Esophagus muscularis mucosa (tissue), 4 donors: Measurements from ENCODE around the gene PRKN.

ENCODE experiments used
- CTCF ChIP-seq, 3 experiments: fragments of 200-600 bp in 2 of 3; fragments of 450-650 bp in 1 of 3; sonication (generic) in 2 of 3; IDR thresholded peaks; one replicate each; pipeline ENCODE4 v1.5.1; 2017 to 2019; ENCODE audit warnings: antibody characterized with exemption in 3 of 3, mild to moderate bottlenecking in 2 of 3, moderate library complexity in 1 of 3
- EP300 ChIP-seq: sonication (generic); formaldehyde crosslinking; IDR thresholded peaks from one replicate; pipeline ENCODE4 v1.6.1; 2017; ENCODE audit warnings: antibody characterized with exemption
- POLR2A ChIP-seq: fragments of 450-650 bp; IDR thresholded peaks from one replicate; pipeline ENCODE4 v1.6.1; 2017; ENCODE audit warnings: antibody characterized with exemption, moderate library complexity, mild to moderate bottlenecking, low read depth
- POLR2AphosphoS5 ChIP-seq, 2 donors: sonication (generic); formaldehyde crosslinking; IDR thresholded peaks; one replicate each; pipeline ENCODE4 v1.6.1; 2017; ENCODE audit warnings: antibody characterized with exemption in 2 of 2

- TF ChIP-seq CTCF (IDR thresholded peaks at IDR 0.05) = no peak
- no peak for TF ChIP-seq POLR2A
- TF ChIP-seq POLR2AphosphoS5 (IDR thresholded peaks at IDR 0.05) = no peak
- TF ChIP-seq EP300 = no peak
Measured at GRCh38 chr6:162722226-162722625, 5.3 kb downstream of the PRKN start.
